ENCODE data around the gene MARVELD3. TPM values are rescaled to one million over a fixed set of nuclear protein-coding genes. Genes with fewer than 3 reads are reported as not detected.

The MARVELD3 gene
- polyA plus RNA-seq, 1 of the 3 experiments (the other 2 are of a cell fraction): not detected

DNA sequence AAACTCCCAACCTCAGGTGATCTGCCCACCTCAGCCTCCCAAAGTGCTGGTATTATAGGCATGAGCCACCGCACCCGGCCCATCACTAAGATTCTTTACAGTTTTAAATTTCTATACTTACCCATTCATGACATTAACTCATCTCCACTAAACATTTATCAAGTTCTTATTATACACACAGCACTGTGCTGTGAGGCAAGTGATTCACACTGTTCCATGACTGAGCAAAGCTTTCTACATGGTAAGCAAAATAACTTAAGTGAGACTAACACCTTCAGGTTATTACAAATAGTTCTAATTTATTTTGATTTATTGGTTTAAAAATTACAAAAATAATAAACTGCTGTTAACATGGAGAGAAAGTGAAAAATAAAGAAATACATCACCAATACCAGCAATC is 33.5 kb downstream of the MARVELD3 start:
- no peak overlapping the region for H2AFZ ChIP-seq (ENCODE audit: low read depth)
- CTCF ChIA-PET: no interaction called here

More for the DNA sequence above, 33.5 kb downstream of the MARVELD3 start:
- Histone ChIP-seq H3K9me3 (no peaks in the 10 kb centered on the region), H3K9me2 (no peaks in the 10 kb centered on the region), H3K9ac (no peak overlapping the region), H3K4me2 (no peak overlapping the region), H3K4me3 (ENCODE audit: low read depth in 2 of 2, low read length in 1 of 2) (no peak overlapping the region), H4K20me1 (ENCODE audit: insufficient read depth) (no peaks in the 10 kb centered on the region), H3K79me2 (ENCODE audit: insufficient read depth) (no peaks in the 10 kb centered on the region), H3K36me3 (replicated peaks in 1 of 2; ENCODE audit: control insufficient read depth in 1 of 2, insufficient read depth in 2 of 2, low read length in 1 of 2) (peaks cover 37 to 39% of the 10 kb centered on the region in 2 experiments), H3K27ac (ENCODE audit: low read depth in 2 of 2, low read length in 1 of 2) (no peak overlapping the region), H3K27me3 (ENCODE audit: insufficient read depth) (no peaks in the 10 kb centered on the region), H3F3A (replicated peaks; ENCODE audit: insufficient read depth) (no peaks in the 10 kb centered on the region), H3K4me1 (ENCODE audit: control insufficient read depth in 1 of 2, insufficient read depth in 2 of 2, low read depth in 1 of 2, low read length in 1 of 2) (no peaks in the 10 kb centered on the region)
- 100% methylated on average over 2 of the region's 2 CpGs for WGBS (ENCODE audit: low lambda C conversion rate)
- no peak for TF ChIP-seq RXRA (IDR thresholded peaks at IDR 0.05; ENCODE audit: borderline replicate concordance, low read depth)
- TF ChIP-seq EP300 (IDR thresholded peaks at IDR 0.05; ENCODE audit: borderline replicate concordance in 1 of 2, low read depth in 1 of 2, low read length in 1 of 2): no peak
- no peak for TF ChIP-seq JUND (IDR thresholded peaks at IDR 0.05)
- no peak for TF ChIP-seq RAD21 (IDR thresholded peaks at IDR 0.05; ENCODE audit: low read length)
- TF ChIP-seq, protein P1, sequence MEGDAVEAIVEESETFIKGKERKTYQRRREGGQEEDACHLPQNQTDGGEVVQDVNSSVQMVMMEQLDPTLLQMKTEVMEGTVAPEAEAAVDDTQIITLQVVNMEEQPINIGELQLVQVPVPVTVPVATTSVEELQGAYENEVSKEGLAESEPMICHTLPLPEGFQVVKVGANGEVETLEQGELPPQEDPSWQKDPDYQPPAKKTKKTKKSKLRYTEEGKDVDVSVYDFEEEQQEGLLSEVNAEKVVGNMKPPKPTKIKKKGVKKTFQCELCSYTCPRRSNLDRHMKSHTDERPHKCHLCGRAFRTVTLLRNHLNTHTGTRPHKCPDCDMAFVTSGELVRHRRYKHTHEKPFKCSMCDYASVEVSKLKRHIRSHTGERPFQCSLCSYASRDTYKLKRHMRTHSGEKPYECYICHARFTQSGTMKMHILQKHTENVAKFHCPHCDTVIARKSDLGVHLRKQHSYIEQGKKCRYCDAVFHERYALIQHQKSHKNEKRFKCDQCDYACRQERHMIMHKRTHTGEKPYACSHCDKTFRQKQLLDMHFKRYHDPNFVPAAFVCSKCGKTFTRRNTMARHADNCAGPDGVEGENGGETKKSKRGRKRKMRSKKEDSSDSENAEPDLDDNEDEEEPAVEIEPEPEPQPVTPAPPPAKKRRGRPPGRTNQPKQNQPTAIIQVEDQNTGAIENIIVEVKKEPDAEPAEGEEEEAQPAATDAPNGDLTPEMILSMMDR (IDR thresholded peaks at IDR 0.05): no peak
- TF ChIP-seq YY1 (IDR thresholded peaks at IDR 0.05; ENCODE audit: low read depth): no peak
- TF ChIP-seq SMC3 (IDR thresholded peaks at IDR 0.05; ENCODE audit: low read depth, low read length): no peak
- TF ChIP-seq, protein P2, sequence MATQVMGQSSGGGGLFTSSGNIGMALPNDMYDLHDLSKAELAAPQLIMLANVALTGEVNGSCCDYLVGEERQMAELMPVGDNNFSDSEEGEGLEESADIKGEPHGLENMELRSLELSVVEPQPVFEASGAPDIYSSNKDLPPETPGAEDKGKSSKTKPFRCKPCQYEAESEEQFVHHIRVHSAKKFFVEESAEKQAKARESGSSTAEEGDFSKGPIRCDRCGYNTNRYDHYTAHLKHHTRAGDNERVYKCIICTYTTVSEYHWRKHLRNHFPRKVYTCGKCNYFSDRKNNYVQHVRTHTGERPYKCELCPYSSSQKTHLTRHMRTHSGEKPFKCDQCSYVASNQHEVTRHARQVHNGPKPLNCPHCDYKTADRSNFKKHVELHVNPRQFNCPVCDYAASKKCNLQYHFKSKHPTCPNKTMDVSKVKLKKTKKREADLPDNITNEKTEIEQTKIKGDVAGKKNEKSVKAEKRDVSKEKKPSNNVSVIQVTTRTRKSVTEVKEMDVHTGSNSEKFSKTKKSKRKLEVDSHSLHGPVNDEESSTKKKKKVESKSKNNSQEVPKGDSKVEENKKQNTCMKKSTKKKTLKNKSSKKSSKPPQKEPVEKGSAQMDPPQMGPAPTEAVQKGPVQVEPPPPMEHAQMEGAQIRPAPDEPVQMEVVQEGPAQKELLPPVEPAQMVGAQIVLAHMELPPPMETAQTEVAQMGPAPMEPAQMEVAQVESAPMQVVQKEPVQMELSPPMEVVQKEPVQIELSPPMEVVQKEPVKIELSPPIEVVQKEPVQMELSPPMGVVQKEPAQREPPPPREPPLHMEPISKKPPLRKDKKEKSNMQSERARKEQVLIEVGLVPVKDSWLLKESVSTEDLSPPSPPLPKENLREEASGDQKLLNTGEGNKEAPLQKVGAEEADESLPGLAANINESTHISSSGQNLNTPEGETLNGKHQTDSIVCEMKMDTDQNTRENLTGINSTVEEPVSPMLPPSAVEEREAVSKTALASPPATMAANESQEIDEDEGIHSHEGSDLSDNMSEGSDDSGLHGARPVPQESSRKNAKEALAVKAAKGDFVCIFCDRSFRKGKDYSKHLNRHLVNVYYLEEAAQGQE (IDR thresholded peaks at IDR 0.05; ENCODE audit: low read depth, low read length): no peak
- TF ChIP-seq NRF1 (IDR thresholded peaks at IDR 0.05; ENCODE audit: low read depth, low read length): no peak
- no peak for TF ChIP-seq EZH2phosphoT487 (IDR thresholded peaks at IDR 0.05; ENCODE audit: borderline replicate concordance, low read depth)
- TF ChIP-seq POLR2AphosphoS5 (IDR thresholded peaks at IDR 0.05; ENCODE audit: low read depth, low read length): no peak
- no peak for TF ChIP-seq ELF1 (IDR thresholded peaks at IDR 0.05)
- TF ChIP-seq, protein P3, sequence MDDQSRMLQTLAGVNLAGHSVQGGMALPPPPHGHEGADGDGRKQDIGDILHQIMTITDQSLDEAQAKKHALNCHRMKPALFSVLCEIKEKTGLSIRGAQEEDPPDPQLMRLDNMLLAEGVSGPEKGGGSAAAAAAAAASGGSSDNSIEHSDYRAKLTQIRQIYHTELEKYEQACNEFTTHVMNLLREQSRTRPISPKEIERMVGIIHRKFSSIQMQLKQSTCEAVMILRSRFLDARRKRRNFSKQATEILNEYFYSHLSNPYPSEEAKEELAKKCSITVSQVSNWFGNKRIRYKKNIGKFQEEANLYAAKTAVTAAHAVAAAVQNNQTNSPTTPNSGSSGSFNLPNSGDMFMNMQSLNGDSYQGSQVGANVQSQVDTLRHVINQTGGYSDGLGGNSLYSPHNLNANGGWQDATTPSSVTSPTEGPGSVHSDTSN (IDR thresholded peaks at IDR 0.05): no peak
- no peak for TF ChIP-seq FOXJ3 (CRISPR knock-in tag; IDR thresholded peaks at IDR 0.05)
- no peak for TF ChIP-seq NFIC (IDR thresholded peaks at IDR 0.05; ENCODE audit: borderline replicate concordance)
- POLR2A ChIA-PET: no interaction called here
- no peak for DNase-seq

Data from SK-N-SH (cell line).